HepG2 (cell line): ENCODE measurements around the gene CXXC5. TPM values are rescaled to one million over a fixed set of nuclear protein-coding genes. Genes with fewer than 3 reads are reported as not detected.

ENCODE experiments used
- ARNTL ChIP-seq: sonication (generic); formaldehyde crosslinking; IDR thresholded peaks from 2 replicates; pipeline ENCODE4 v1.4.0; 2020; ENCODE audit warnings: mild to moderate bottlenecking, missing genetic modification reagents
- CCDC6 ChIP-seq: sonication (generic); formaldehyde crosslinking; IDR thresholded peaks from 2 replicates; pipeline ENCODE4 v1.8.1; 2022; ENCODE audit warnings: mild to moderate bottlenecking, missing genetic modification reagents, moderate library complexity
- CEBPG ChIP-seq: IDR thresholded peaks from 2 replicates; pipeline ENCODE4 v1.6.1; 2016
- HMG20B ChIP-seq: conservative IDR thresholded peaks from 2 replicates; pipeline ENCODE4 v1.6.1; 2016; ENCODE audit warnings: missing genetic modification reagents, missing compliant biosample characterization
- HNRNPL ChIP-seq: fragments of 200-400 bp; formaldehyde crosslinking; IDR thresholded peaks from 2 replicates; pipeline ENCODE4 v1.6.1; 2017; ENCODE audit warnings: mild to moderate bottlenecking, low read depth, low read length
- HOXD1 ChIP-seq: sonication (generic); formaldehyde crosslinking; IDR thresholded peaks from 2 replicates; pipeline ENCODE4 v1.5.0; 2020; ENCODE audit warnings: missing genetic modification reagents
- MBD4 ChIP-seq: IDR thresholded peaks from 2 replicates; pipeline ENCODE4 v1.6.1; 2012; ENCODE audit warnings: low read length, inconsistent platforms, borderline replicate concordance
- NR2C2 ChIP-seq: sonication (generic); formaldehyde crosslinking; IDR thresholded peaks from 2 replicates; pipeline ENCODE4 v1.4.0; 2020; ENCODE audit warnings: missing genetic modification reagents, mild to moderate bottlenecking, moderate library complexity, borderline replicate concordance
- PLSCR1 ChIP-seq: sonication (generic); formaldehyde crosslinking; IDR thresholded peaks from 2 replicates; pipeline ENCODE4 v1.5.0; 2020; ENCODE audit warnings: missing genetic modification reagents, mild to moderate bottlenecking, borderline replicate concordance
- RORA ChIP-seq: sonication (generic); formaldehyde crosslinking; IDR thresholded peaks from 2 replicates; pipeline ENCODE4 v1.5.0; 2020; ENCODE audit warnings: mild to moderate bottlenecking, missing genetic modification reagents, moderate library complexity
- SNAPC5 ChIP-seq: sonication (generic); formaldehyde crosslinking; IDR thresholded peaks from 2 replicates; pipeline ENCODE4 v1.8.1; 2023; ENCODE audit warnings: mild to moderate bottlenecking, missing genetic modification reagents, borderline replicate concordance
- ZFP36 ChIP-seq: fragments of 150-350 bp; IDR thresholded peaks from 2 replicates; pipeline ENCODE4 v1.6.1; 2018; ENCODE audit warnings: borderline replicate concordance, low read length, low read depth; ENCODE audit not compliant: partially characterized antibody
- ZFYVE20 ChIP-seq: sonication (generic); formaldehyde crosslinking; IDR thresholded peaks from 2 replicates; pipeline ENCODE4 v1.8.0; 2023; ENCODE audit warnings: low read depth, mild to moderate bottlenecking, moderate library complexity, missing genetic modification reagents, borderline replicate concordance
- ZNF138 ChIP-seq: sonication (generic); formaldehyde crosslinking; IDR thresholded peaks from 2 replicates; pipeline ENCODE4 v1.5.0; 2020; ENCODE audit warnings: mild to moderate bottlenecking, low read depth, missing genetic modification reagents
- ZNF343 ChIP-seq: sonication (generic); formaldehyde crosslinking; IDR thresholded peaks from 2 replicates; pipeline ENCODE4 v1.4.0; 2020; ENCODE audit warnings: mild to moderate bottlenecking, missing genetic modification reagents
- ZNF556 ChIP-seq: sonication (generic); formaldehyde crosslinking; IDR thresholded peaks from 2 replicates; pipeline ENCODE4 v1.4.0; 2020; ENCODE audit warnings: mild to moderate bottlenecking, missing genetic modification reagents, borderline replicate concordance
- ZNF709 ChIP-seq: sonication (generic); formaldehyde crosslinking; IDR thresholded peaks from 2 replicates; pipeline ENCODE4 v1.5.0; 2020; ENCODE audit warnings: mild to moderate bottlenecking, missing genetic modification reagents
- ZNF749 ChIP-seq: sonication (generic); formaldehyde crosslinking; IDR thresholded peaks from 2 replicates; pipeline ENCODE4 v1.8.0; 2022; ENCODE audit warnings: mild to moderate bottlenecking, missing genetic modification reagents, moderate library complexity, borderline replicate concordance
- polyA plus RNA-seq, 8 experiments: library from polyadenylated mRNA; depleted of rRNA in 3 of 8; stranded (reverse) in 7 of 8; unstranded in 1 of 8; fragments of >200 nt; fragmentation: Illumina TruSeq in 4 of 8; extraction: Trizol in 4 of 8; gene quantifications; 2 replicates each; pipeline versions ENCODE4 v1.2.1 to v1.2.3, GENCODE V29; 2011 to 2016; ENCODE audit warnings: low read depth in 4 of 8, missing spikeins in 1 of 8, mixed read lengths in 1 of 8; ENCODE audit not compliant: insufficient read depth in 1 of 8
- total RNA-seq, 5 experiments: library from RNA; depleted of rRNA; stranded (reverse); fragments of >200 nt; fragmentation: Illumina TruSeq; extraction: Trizol; gene quantifications; 2 replicates each; pipeline ENCODE4 v1.2.3, GENCODE V29; 2016; ENCODE audit warnings: low read depth in 1 of 5
- TF ChIP-seq, protein P1 (sequence below): sonication (generic); formaldehyde crosslinking; IDR thresholded peaks from 2 replicates; pipeline ENCODE4 v1.4.0; 2020; ENCODE audit warnings: missing genetic modification reagents, borderline replicate concordance
- TF ChIP-seq, protein P2 (sequence below): sonication (generic); formaldehyde crosslinking; IDR thresholded peaks from 2 replicates; pipeline ENCODE4 v1.8.1; 2023; ENCODE audit warnings: mild to moderate bottlenecking, missing genetic modification reagents
- TF ChIP-seq, protein P3 (sequence below): sonication (generic); formaldehyde crosslinking; IDR thresholded peaks from 2 replicates; pipeline ENCODE4 v1.4.0; 2020; ENCODE audit warnings: mild to moderate bottlenecking, missing genetic modification reagents
- TF ChIP-seq, protein P4 (sequence below): sonication (generic); formaldehyde crosslinking; IDR thresholded peaks from 2 replicates; pipeline ENCODE4 v1.8.0; 2022; ENCODE audit warnings: mild to moderate bottlenecking, missing genetic modification reagents

CXXC5 gene
- total and polyA plus RNA-seq, 2 of the 13 experiments (the other 11 are each of a cell fraction or from before 2014, with no cell fraction given) = 32.3 to 33.0 TPM

GRCh38 chr5:139708877-139709581 lies 60.9 kb downstream of the CXXC5 start (continued):
- TF ChIP-seq SNAPC5 (0 out of 2 replicates have a peak, but pooled peaks have one; percentile 25), ZNF343 (CRISPR knock-in tag) (no peak), ZNF749 (no peak), ZFYVE20 (CRISPR knock-in tag) (no peak), ZNF709 (CRISPR knock-in tag) (no peak), CCDC6 (0 out of 2 replicates have a peak, but pooled peaks have one; percentile 41), RORA (CRISPR knock-in tag) (no peak), ZFP36 (no peak), HMG20B (CRISPR knock-in tag) (0 out of 2 replicates have a peak, but pooled peaks have one; percentile 14), NR2C2 (CRISPR knock-in tag) (peak; percentile 16), ARNTL (peak; percentile 63; the same call in 1 of the 2 replicates), HOXD1 (CRISPR knock-in tag) (0 out of 2 replicates have a peak, but pooled peaks have one; percentile 27), ZNF138 (no peak), CEBPG (CRISPR knock-in tag) (no peak), ZNF556 (CRISPR knock-in tag) (no peak), PLSCR1 (no peak), MBD4 (no peak), HNRNPL (peak; percentile 74)
- TF ChIP-seq, protein P1, sequence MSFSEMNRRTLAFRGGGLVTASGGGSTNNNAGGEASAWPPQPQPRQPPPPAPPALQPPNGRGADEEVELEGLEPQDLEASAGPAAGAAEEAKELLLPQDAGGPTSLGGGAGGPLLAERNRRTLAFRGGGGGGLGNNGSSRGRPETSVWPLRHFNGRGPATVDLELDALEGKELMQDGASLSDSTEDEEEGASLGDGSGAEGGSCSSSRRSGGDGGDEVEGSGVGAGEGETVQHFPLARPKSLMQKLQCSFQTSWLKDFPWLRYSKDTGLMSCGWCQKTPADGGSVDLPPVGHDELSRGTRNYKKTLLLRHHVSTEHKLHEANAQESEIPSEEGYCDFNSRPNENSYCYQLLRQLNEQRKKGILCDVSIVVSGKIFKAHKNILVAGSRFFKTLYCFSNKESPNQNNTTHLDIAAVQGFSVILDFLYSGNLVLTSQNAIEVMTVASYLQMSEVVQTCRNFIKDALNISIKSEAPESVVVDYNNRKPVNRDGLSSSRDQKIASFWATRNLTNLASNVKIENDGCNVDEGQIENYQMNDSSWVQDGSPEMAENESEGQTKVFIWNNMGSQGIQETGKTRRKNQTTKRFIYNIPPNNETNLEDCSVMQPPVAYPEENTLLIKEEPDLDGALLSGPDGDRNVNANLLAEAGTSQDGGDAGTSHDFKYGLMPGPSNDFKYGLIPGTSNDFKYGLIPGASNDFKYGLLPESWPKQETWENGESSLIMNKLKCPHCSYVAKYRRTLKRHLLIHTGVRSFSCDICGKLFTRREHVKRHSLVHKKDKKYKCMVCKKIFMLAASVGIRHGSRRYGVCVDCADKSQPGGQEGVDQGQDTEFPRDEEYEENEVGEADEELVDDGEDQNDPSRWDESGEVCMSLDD (CRISPR knock-in tag) = no peak
- TF ChIP-seq, protein P2, sequence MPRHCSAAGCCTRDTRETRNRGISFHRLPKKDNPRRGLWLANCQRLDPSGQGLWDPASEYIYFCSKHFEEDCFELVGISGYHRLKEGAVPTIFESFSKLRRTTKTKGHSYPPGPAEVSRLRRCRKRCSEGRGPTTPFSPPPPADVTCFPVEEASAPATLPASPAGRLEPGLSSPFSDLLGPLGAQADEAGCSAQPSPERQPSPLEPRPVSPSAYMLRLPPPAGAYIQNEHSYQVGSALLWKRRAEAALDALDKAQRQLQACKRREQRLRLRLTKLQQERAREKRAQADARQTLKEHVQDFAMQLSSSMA (CRISPR knock-in tag) = no peak
- TF ChIP-seq, protein P3, sequence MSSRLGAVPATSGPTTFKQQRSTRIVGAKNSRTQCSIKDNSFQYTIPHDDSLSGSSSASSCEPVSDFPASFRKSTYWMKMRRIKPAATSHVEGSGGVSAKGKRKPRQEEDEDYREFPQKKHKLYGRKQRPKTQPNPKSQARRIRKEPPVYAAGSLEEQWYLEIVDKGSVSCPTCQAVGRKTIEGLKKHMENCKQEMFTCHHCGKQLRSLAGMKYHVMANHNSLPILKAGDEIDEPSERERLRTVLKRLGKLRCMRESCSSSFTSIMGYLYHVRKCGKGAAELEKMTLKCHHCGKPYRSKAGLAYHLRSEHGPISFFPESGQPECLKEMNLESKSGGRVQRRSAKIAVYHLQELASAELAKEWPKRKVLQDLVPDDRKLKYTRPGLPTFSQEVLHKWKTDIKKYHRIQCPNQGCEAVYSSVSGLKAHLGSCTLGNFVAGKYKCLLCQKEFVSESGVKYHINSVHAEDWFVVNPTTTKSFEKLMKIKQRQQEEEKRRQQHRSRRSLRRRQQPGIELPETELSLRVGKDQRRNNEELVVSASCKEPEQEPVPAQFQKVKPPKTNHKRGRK (CRISPR knock-in tag) = no peak
- TF ChIP-seq, protein P4, sequence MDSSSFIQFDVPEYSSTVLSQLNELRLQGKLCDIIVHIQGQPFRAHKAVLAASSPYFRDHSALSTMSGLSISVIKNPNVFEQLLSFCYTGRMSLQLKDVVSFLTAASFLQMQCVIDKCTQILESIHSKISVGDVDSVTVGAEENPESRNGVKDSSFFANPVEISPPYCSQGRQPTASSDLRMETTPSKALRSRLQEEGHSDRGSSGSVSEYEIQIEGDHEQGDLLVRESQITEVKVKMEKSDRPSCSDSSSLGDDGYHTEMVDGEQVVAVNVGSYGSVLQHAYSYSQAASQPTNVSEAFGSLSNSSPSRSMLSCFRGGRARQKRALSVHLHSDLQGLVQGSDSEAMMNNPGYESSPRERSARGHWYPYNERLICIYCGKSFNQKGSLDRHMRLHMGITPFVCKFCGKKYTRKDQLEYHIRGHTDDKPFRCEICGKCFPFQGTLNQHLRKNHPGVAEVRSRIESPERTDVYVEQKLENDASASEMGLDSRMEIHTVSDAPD (CRISPR knock-in tag) = no peak
